BJ (cell line): ENCODE data around the gene MPIG6B. TPM values are rescaled to one million over a fixed set of nuclear protein-coding genes. Genes with fewer than 3 reads are reported as not detected.

ENCODE experiments used
- CTCF ChIA-PET: fragments of 350-600 bp; formaldehyde crosslinking; extraction: SDS; loops from one replicate; lab custom pipeline; 2021; ENCODE audit warnings: antibody characterized with exemption, inconsistent platforms; lab: Yijun Ruan, JAX
- POLR2A ChIA-PET: fragments of 300-600 bp; sonication (Branson Sonifier 250); formaldehyde crosslinking; extraction: SDS; loops from one replicate; lab custom pipeline; 2021; ENCODE audit warnings: antibody characterized with exemption; lab: Charles Lee
- DNase-seq: peaks from one replicate; pipeline ENCODE4 v3.0.0-alpha.2; 2011; ENCODE audit warnings: low read depth
- H3K27me3 ChIP-seq: 2 replicates; pipeline ENCODE4 v1.6.0; 2011; ENCODE audit warnings: low read length; ENCODE audit not compliant: control insufficient read depth, insufficient read depth
- H3K36me3 ChIP-seq: 2 replicates; pipeline ENCODE4 v1.5.1; 2011; ENCODE audit warnings: low read length; ENCODE audit not compliant: control insufficient read depth, insufficient read depth
- H3K4me3 ChIP-seq: 2 replicates; pipeline ENCODE4 v1.5.1; 2011; ENCODE audit warnings: low read depth, mild to moderate bottlenecking, control low read depth, low read length
- CTCF ChIP-seq: IDR thresholded peaks from 2 replicates; pipeline ENCODE4 v1.5.1; 2011; ENCODE audit warnings: low read depth, mild to moderate bottlenecking, control low read depth, inconsistent platforms, low read length, moderate library complexity; ENCODE audit not compliant: insufficient read depth
- polyA plus RNA-seq: library from polyadenylated mRNA; depleted of rRNA; stranded (reverse); fragments of >200 nt; gene quantifications from 2 replicates; pipeline ENCODE4 v1.2.3, GENCODE V29; 2011

Gene MPIG6B
- polyA plus RNA-seq, 1 experiment: not detected

- H3K27me3 ChIP-seq: no peaks in the 10 kb centered on the region
- no peak overlapping the region for H3K4me3 ChIP-seq
- no peak for TF ChIP-seq CTCF
- ChIA-PET POLR2A (no interaction called here), CTCF (interaction anchor here (1.1 kb wide), 1 partner anchor 82 kb away, joined by 3 read pairs; no protein-coding TSS in a partner anchor)
- DNase-seq: no peak
- H3K36me3 ChIP-seq: peaks cover 36% of the 10 kb centered on the region
Observed at GRCh38 chr6:31687321-31687720, 35.9 kb upstream of the MPIG6B start.

- no peak overlapping the region for H3K4me3 ChIP-seq
- ChIA-PET CTCF (interaction anchor here (0.9 to 1.1 kb wide), 2 partner anchors 12 to 82 kb away, joined by 3 read pairs; no protein-coding TSS in a partner anchor), POLR2A (no interaction called here)
- peaks cover 39% of the 10 kb centered on the region for H3K36me3 ChIP-seq
- DNase-seq: no peak
- no peak for TF ChIP-seq CTCF
- no peaks in the 10 kb centered on the region for H3K27me3 ChIP-seq
Observed at GRCh38 chr6:31687860-31688693, 35.1 kb upstream of the MPIG6B start.

GRCh38 chr6:31689249-31690110, 33.7 kb upstream of the MPIG6B start:
- H3K36me3 ChIP-seq: peaks cover 46% of the 10 kb centered on the region
- POLR2A ChIA-PET: no interaction called here
- DNase-seq: no peak
- TF ChIP-seq CTCF: peak; percentile 50
- H3K4me3 ChIP-seq: no peak overlapping the region
- CTCF ChIA-PET: interaction anchor here (0.9 to 2.2 kb wide), 4 partner anchors 13 to 80 kb away, joined by 3 to 8 read pairs (median 5); partner anchors contain the start of genes ABHD16A and DDAH2
- no peaks in the 10 kb centered on the region for H3K27me3 ChIP-seq

- Histone ChIP-seq H3K36me3 (peaks cover 49% of the 10 kb centered on the region), H3K27me3 (no peaks in the 10 kb centered on the region), H3K4me3 (no peak overlapping the region)
- ChIA-PET CTCF (interaction anchor here (0.9 to 2.2 kb wide), 5 partner anchors 9 to 79 kb away, joined by 3 to 12 read pairs (median 6); partner anchors contain the start of genes ABHD16A, DDAH2 and LY6G5C), POLR2A (no interaction called here)
- no peak for TF ChIP-seq CTCF
- DNase-seq: no peak
Observed at GRCh38 chr6:31690231-31691077, 32.7 kb upstream of the MPIG6B start.
